Esophagus (tissue), 2 donors: ENCODE measurements around the gene POLRMT. TPM values are rescaled to one million over a fixed set of nuclear protein-coding genes. Genes with fewer than 3 reads are reported as not detected.

Experiments used
- H3K27ac ChIP-seq, 2 donors: one replicate each; pipeline ENCODE4 v1.5.1; 2013; ENCODE audit warnings: low read depth in 2 of 2, mild to moderate bottlenecking in 2 of 2, inconsistent platforms in 1 of 2, low read length in 1 of 2, moderate library complexity in 1 of 2
- H3K27me3 ChIP-seq, 2 donors: one replicate each; pipeline ENCODE4 v1.6.1; 2013; ENCODE audit warnings: low read length in 2 of 2, control low read depth in 1 of 2, mild to moderate bottlenecking in 1 of 2; ENCODE audit not compliant: insufficient read depth in 2 of 2, control insufficient read depth in 1 of 2
- H3K36me3 ChIP-seq, 2 donors: one replicate each; pipeline ENCODE4 v1.6.1; 2013; ENCODE audit warnings: low read length in 1 of 2; ENCODE audit not compliant: control insufficient read depth in 2 of 2, insufficient read depth in 2 of 2
- H3K4me1 ChIP-seq, 2 donors: one replicate each; pipeline ENCODE4 v1.6.1; 2013; ENCODE audit warnings: low read length in 1 of 2; ENCODE audit not compliant: control insufficient read depth in 2 of 2, insufficient read depth in 2 of 2
- H3K4me3 ChIP-seq, 2 donors: one replicate each; pipeline ENCODE4 v1.5.1; 2013; ENCODE audit warnings: low read length in 2 of 2, mild to moderate bottlenecking in 2 of 2, low read depth in 1 of 2, moderate library complexity in 1 of 2
- H3K9me3 ChIP-seq, 2 donors: one replicate each; pipeline ENCODE4 v1.6.1; 2013; ENCODE audit warnings: mild to moderate bottlenecking in 2 of 2, low read depth in 1 of 2, low read length in 1 of 2, moderate library complexity in 1 of 2; ENCODE audit not compliant: control insufficient read depth in 2 of 2, insufficient read depth in 1 of 2
- WGBS, 2 donors: extraction: QIAGEN DNeasy Blood & Tissue Kit; methylation state at CpG; one replicate each; pipeline ENCODE4 v1.1.7; 2013; 5-methylcytosine and 5-hydroxymethylcytosine counted together
- polyA plus RNA-seq, 2 donors: library from polyadenylated mRNA; stranded (reverse); fragments of 200-250 nt; gene quantifications; one replicate each; pipeline ENCODE4 v1.2.3, GENCODE V29; 2013
- donor health status: healthy with polysubstance abuse.
- donor health status: Bipolar disorder and iron deficiency.

POLRMT gene
- polyA plus RNA-seq, 2 donors, result 35.6 to 56.1 TPM

- Histone ChIP-seq H3K27ac (no peak overlapping the region), H3K9me3 (no peaks in the 10 kb centered on the region), H3K27me3 (no peaks in the 10 kb centered on the region), H3K4me3 (no peak overlapping the region), H3K4me1 (peaks cover 17 to 28% of the 10 kb centered on the region in 2 donors), H3K36me3 (peaks cover 9 to 25% of the 10 kb centered on the region in 2 donors)
- WGBS, 2 donors, result 90% methylated on average over 58 to 66 of the region's 66 CpGs
These were observed 55.6 kb downstream of the POLRMT start for GRCh38 chr19:577439-578392.

- Histone ChIP-seq H3K36me3 (peaks cover 9 to 22% of the 10 kb centered on the region in 2 donors), H3K27me3 (no peaks in the 10 kb centered on the region), H3K4me3 (no peak overlapping the region), H3K4me1 (peaks cover 17 to 28% of the 10 kb centered on the region in 2 donors), H3K27ac (no peak overlapping the region), H3K9me3 (no peaks in the 10 kb centered on the region)
- 82 to 83% methylated on average over 28 of the region's 28 CpGs for WGBS, 2 donors
These were observed 56.4 kb downstream of the POLRMT start for GRCh38 chr19:576768-577438.

- WGBS, 2 donors, result 45 to 48% methylated on average over 36 to 38 of the region's 38 CpGs
- Histone ChIP-seq H3K4me1 (peaks cover 19 to 31% of the 10 kb centered on the region in 2 donors), H3K4me3 (peak overlapping the region in 1 of 2 donors; percentile 35), H3K27me3 (no peaks in the 10 kb centered on the region), H3K36me3 (peaks cover 9 to 15% of the 10 kb centered on the region in 2 donors), H3K27ac (peak overlapping the region in 1 of 2 donors; percentile 44), H3K9me3 (no peaks in the 10 kb centered on the region)
These were observed 57.5 kb downstream of the POLRMT start for GRCh38 chr19:575527-576506.

- Histone ChIP-seq H3K27ac (peak overlapping the region in 1 of 2 donors; percentile 50), H3K4me1 (peaks cover 19 to 31% of the 10 kb centered on the region in 2 donors), H3K9me3 (no peaks in the 10 kb centered on the region), H3K36me3 (peaks cover 4 to 14% of the 10 kb centered on the region in 2 donors), H3K27me3 (no peaks in the 10 kb centered on the region), H3K4me3 (peak overlapping the region; percentile 3 to 35)
- WGBS, 2 donors, result 23 to 30% methylated on average over 31 to 32 of the region's 32 CpGs
These were observed 58.4 kb downstream of the POLRMT start for GRCh38 chr19:574658-575526.

- H3K4me1 ChIP-seq, result peaks cover 19 to 31% of the 10 kb centered on the region in 2 donors
- H3K9me3 ChIP-seq, result no peaks in the 10 kb centered on the region
- peaks cover 0 to 7% of the 10 kb centered on the region in 2 donors for H3K36me3 ChIP-seq
- peak overlapping the region; percentile 80 to 95 for H3K4me3 ChIP-seq
- peak overlapping the region in 1 of 2 donors; percentile 90 for H3K27ac ChIP-seq
- H3K27me3 ChIP-seq, result no peaks in the 10 kb centered on the region
- WGBS, 2 donors, result 2 to 3% methylated on average over 15 of the region's 15 CpGs
These were observed 59.9 kb downstream of the POLRMT start for GRCh38 chr19:573519-573825.

GRCh38 chr19:572743-573518 is 60.4 kb downstream of the POLRMT start:
- peak overlapping the region; percentile 80 to 95 for H3K4me3 ChIP-seq
- peaks cover 0 to 5% of the 10 kb centered on the region in 2 donors for H3K36me3 ChIP-seq
- H3K27ac ChIP-seq, result peak overlapping the region; percentile 90 to 92
- peaks cover 19 to 31% of the 10 kb centered on the region in 2 donors for H3K4me1 ChIP-seq
- H3K9me3 ChIP-seq, result no peaks in the 10 kb centered on the region
- no peaks in the 10 kb centered on the region for H3K27me3 ChIP-seq
- WGBS, 2 donors, result 0 to 1% methylated on average over 39 to 55 of the region's 55 CpGs

GRCh38 chr19:572140-572742 is 61.1 kb downstream of the POLRMT start, which contains the start of gene BSG:
Gene BSG, plus strand, starts transcription at chr19:572596. Its CDS starts 39 bp downstream, at chr19:572635.
- Histone ChIP-seq H3K9me3 (no peaks in the 10 kb centered on the region), H3K4me1 (peaks cover 19 to 27% of the 10 kb centered on the region in 2 donors)

More at GRCh38 chr19:572140-572742, 61.1 kb downstream of the POLRMT start, which contains the start of gene BSG:
- WGBS, 2 donors, result 0% methylated on average over 71 to 79 of the region's 79 CpGs
- H3K36me3 ChIP-seq, result peaks cover 0 to 2% of the 10 kb centered on the region in 2 donors
- no peaks in the 10 kb centered on the region for H3K27me3 ChIP-seq
- H3K27ac ChIP-seq, result peak within 1 kb of the TSS; percentile 96 to 98
- H3K4me3 ChIP-seq, result peak within 1 kb of the TSS; percentile 80 to 95
